Effector memory CD8-positive, alpha-beta T cell (primary cell): Measurements from ENCODE around the gene ABR.
"Not testable (repeated sequence)": the region's sequence is repeated elsewhere in the genome, so short reads cannot be mapped to it uniquely, and the experiment has no call there.

ENCODE experiments used
- ATAC-seq: fragments of 150-1000 bp; cut with Tn5 transposase; replicated peaks from 2 replicates; pipeline ENCODE4 v1.10.0; 2021; ENCODE audit warnings: mild to moderate bottlenecking, moderate library complexity
- DNase-seq, 3 experiments: peaks; one replicate each; pipeline ENCODE4 v3.0.0; 2021
- H3K27ac Mint-ChIP-seq, 2 donors: one replicate each; pipeline ENCODE4 v1.8.0; 2022; ENCODE audit warnings: mild to moderate bottlenecking in 2 of 2, mixed read lengths in 2 of 2, moderate library complexity in 2 of 2
- H3K27me3 Mint-ChIP-seq, 2 donors: one replicate each; pipeline ENCODE4 v1.8.0; 2022; ENCODE audit warnings: mixed read lengths in 2 of 2
- H3K36me3 Mint-ChIP-seq: one replicate; pipeline ENCODE4 v1.8.0; 2022; ENCODE audit warnings: mild to moderate bottlenecking, moderate library complexity, mixed read lengths; ENCODE audit not compliant: insufficient read depth
- H3K4me1 Mint-ChIP-seq, 2 donors: one replicate each; pipeline ENCODE4 v1.8.0; 2022; ENCODE audit warnings: low read depth in 2 of 2, mixed read lengths in 2 of 2
- H3K4me3 Mint-ChIP-seq, 2 donors: one replicate each; pipeline ENCODE4 v1.8.0; 2022; ENCODE audit warnings: mild to moderate bottlenecking in 2 of 2, mixed read lengths in 2 of 2, moderate library complexity in 2 of 2
- H3K9me3 Mint-ChIP-seq, 2 donors: one replicate each; pipeline ENCODE4 v1.8.0; 2022; ENCODE audit warnings: mixed read lengths in 2 of 2

ABR gene

GRCh38 chr17:1109606-1110540 is 69.9 kb downstream of the ABR start:
- Mint-ChIP-seq H3K27ac (peak overlapping the region; percentile 78 to 88), H3K9me3 (no peaks in the 10 kb centered on the region), H3K4me3 (peak overlapping the region; percentile 89), H3K4me1 (peaks cover 34 to 42% of the 10 kb centered on the region in 2 donors), H3K27me3 (no peaks in the 10 kb centered on the region), H3K36me3 (peaks cover 20% of the 10 kb centered on the region)
- peak in 1 of 3 experiments; percentile 41 for DNase-seq
- peak; percentile 43 for ATAC-seq

DNA sequence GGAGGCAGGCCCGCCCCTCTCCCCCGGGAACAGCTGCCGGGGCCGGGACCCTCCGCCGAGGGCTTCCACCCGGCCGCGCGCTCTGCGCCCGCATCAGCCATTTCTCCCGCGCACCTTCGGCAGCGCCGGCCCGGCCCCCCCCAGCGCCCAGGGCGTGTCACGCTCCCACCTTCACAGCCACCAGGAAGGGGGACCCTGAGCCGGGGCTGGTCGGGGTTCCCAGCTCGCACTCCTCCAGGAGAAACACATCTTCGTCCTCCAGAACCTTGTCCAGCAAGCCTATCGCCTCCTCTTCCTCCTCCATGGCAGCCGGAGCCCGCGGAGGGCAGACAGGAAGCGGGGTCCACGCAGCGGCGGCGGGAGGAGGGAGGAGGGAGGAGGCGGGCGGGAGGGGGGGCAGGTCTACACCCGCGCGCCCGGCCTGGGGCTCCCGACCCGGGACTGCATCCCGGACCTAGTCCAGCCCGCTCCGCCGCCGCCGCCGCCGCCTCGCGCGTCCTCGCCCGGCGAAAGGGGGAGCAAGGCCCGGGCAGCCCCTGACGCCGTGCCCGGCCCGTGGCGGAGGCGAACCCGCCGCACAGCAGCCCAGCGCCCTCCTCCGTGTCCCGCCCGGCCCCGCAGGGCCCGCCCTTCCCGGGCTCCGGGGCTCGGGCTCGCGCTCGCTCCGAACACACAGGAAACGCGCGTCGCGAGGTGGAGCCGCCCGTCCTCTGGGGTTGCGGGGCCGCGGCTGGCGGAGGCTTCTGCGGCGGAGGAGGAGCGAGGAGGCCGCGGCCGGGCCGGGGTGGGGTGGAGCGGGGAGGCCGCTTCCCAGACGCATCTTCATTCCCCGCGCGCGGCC is 70.8 kb downstream of the ABR start:
- DNase-seq (peak; percentile 63 to 69 (median 65)), ATAC-seq (peak; percentile 86)
- H3K27ac Mint-ChIP-seq = peak overlapping the region; percentile 78 to 88
- peaks cover 19% of the 10 kb centered on the region for H3K36me3 Mint-ChIP-seq
- peak overlapping the region; percentile 89 for H3K4me3 Mint-ChIP-seq
- H3K4me1 Mint-ChIP-seq = peaks cover 29 to 38% of the 10 kb centered on the region in 2 donors
- no peaks in the 10 kb centered on the region for H3K27me3 Mint-ChIP-seq
- no peaks in the 10 kb centered on the region for H3K9me3 Mint-ChIP-seq

DNA sequence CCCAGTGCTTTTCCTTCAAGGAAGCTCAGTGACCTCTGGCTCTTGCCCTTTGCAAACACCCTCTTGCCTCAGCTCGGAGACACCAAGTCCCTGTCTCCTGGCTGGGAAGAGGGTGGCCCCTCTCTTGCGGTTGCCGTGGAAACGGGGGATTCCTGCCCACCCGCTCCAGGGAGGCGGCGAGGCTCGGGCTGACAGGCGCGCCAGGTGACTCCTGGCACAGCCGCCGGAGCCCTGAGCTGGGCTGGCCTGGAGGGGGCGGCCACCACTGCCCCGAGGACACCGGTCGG is 71.4 kb downstream of the ABR start:
- Mint-ChIP-seq H3K4me1 (peaks cover 29 to 40% of the 10 kb centered on the region in 2 donors), H3K9me3 (no peaks in the 10 kb centered on the region), H3K36me3 (peaks cover 19% of the 10 kb centered on the region), H3K27ac (peak overlapping the region; percentile 83 to 84), H3K4me3 (peak overlapping the region; percentile 89), H3K27me3 (no peaks in the 10 kb centered on the region)
- ATAC-seq = peak; percentile 6
- peak in 1 of 3 experiments; percentile 10 for DNase-seq

DNA sequence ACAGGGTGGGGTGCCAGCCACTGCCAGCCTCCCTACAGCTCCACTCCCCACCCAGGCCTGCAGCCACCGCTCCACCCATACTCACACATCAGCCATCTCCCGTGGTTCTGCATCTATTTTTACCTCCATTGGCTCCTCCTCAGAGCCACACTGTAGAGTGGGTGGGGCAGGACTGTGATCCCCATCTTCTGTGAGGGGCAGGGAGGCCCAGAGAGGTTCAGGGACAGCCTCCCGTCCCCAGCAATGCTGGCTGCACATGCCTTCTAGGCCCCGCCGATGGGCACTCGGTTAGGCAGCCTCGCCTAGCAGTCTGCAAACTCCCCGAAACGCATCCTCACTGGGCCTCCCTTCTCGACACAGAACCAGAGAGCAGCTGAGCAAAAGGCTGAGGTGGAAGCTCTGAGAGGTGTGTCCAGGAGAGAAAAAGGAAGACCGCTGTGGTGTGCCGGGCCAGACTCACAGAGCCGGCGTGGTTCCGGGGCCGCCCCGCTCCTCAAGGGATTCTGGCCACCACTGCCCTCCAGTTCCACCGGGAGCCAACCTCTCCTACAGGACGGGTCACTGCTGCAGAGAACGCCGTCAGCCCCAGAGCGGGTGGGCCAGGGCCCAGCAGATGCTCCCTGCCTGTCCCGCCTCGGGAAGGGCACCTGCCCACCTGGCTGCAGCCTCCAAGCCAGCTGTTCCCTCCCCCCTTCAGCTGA is 71.9 kb downstream of the ABR start:
- H3K4me3 Mint-ChIP-seq = peak overlapping the region; percentile 89
- ATAC-seq (peak; percentile 9), DNase-seq (peak in 1 of 3 experiments; percentile 27)
- H3K27me3 Mint-ChIP-seq = no peaks in the 10 kb centered on the region
- H3K36me3 Mint-ChIP-seq = peaks cover 19% of the 10 kb centered on the region
- H3K27ac Mint-ChIP-seq = peak overlapping the region; percentile 83 to 84
- H3K4me1 Mint-ChIP-seq = peaks cover 29 to 41% of the 10 kb centered on the region in 2 donors
- no peaks in the 10 kb centered on the region for H3K9me3 Mint-ChIP-seq

DNA sequence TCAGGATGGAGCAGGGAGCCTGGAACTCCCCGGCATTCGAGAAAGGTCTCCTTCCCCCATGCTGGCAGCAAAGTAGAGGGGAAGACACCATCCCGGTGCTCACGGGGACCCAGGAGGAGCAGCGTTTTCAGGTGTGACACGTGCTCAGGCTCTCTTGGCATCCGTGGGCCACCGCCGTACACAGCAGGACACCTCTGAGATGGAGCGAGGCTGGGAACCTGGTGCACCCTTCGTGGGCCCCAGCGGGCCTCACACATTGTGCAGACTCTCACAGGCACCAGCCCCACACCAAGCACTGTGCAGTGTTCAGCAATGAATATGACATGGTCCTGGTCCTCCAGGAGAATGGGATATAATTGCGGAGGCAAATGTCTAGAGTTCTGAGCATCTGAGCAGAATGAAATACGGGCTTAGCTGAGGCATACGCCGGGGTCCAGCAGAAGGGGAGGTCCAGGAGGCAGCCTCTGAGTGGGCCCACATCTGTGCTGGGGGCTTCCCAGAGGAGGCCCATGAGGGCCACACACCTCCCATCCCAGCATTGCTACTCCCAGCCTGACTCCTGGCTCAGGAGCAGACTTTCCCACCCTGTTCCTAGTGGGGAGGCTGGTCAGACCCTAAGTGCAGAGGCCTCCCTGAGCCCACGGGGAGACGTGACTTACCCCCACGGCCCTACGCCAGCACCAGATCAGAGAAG is 72.6 kb downstream of the ABR start:
- Mint-ChIP-seq H3K4me3 (peak overlapping the region; percentile 89), H3K4me1 (peaks cover 29 to 41% of the 10 kb centered on the region in 2 donors), H3K27ac (peak overlapping the region; percentile 83 to 84), H3K27me3 (no peaks in the 10 kb centered on the region), H3K36me3 (peaks cover 19% of the 10 kb centered on the region), H3K9me3 (no peaks in the 10 kb centered on the region)
- ATAC-seq = no peak
- DNase-seq = no peak

DNA sequence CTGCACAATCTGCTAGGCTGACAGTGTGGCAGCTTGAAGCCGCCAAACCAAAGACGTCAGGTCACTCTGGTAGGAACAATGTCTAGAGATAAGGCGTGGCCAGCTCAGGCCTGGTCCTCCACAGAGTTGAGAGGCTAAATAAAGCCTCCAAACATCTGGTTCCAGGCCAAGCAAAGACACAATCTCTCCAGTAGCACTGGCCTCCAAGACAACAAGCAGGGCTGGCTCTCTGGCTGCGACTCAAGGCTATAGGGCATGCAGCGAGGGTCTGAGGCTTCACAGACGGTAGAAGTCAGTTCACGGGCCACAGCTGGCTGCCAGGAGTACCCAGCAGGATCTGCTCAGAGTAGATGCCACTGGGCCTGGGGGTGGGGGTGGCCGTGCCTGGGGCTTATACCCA is 75.6 kb downstream of the ABR start:
- H3K9me3 Mint-ChIP-seq = no peaks in the 10 kb centered on the region
- no peak for ATAC-seq

DNA sequence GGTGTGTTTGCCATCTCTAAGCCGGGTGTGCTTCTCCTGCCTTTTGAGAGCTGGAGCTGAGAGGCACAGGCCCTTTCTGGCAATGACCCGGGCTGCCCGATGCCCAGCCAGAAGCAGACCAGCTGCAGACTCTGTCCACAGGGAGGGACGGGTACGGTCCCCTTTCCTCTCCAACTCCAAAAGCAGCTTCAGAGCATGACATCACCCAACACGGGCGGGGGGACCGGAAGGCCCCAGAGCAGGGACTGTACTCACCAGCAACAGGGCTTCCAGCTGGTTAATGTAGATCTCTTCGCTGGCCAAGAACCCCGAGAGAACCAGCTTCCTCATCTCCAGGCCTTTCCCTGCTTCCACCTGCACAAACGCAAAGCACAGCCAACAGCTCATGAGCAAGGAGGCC is 79.4 kb downstream of the ABR start:
- Mint-ChIP-seq H3K27ac (no peak overlapping the region), H3K27me3 (no peaks in the 10 kb centered on the region)

More for the DNA sequence above, 75.6 kb downstream of the ABR start:
- Mint-ChIP-seq H3K4me3 (no peak overlapping the region), H3K36me3 (peaks cover 25% of the 10 kb centered on the region), H3K27ac (no peak overlapping the region), H3K4me1 (peaks cover 17 to 29% of the 10 kb centered on the region in 2 donors), H3K27me3 (no peaks in the 10 kb centered on the region)
- no peak for DNase-seq

DNA sequence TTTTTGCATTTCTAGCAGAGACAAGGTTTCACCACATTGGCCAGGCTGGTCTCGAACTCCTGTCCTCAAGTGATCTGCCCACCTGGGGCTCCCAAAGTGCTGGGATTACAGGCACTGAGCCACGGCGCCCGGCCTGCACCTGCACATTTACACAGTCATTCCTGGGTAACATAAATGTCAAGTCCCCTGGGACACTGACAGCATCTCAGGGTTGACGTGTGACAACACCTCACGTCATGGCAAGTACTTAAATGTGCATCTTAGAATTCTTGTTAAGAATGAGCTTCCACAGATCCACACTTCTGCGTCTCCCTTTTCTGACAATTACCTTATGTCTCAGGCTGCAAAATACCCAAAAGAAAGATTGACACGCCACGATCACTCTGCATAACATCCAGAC is 80.5 kb downstream of the ABR start:
- H3K4me1 Mint-ChIP-seq = peaks cover 19 to 24% of the 10 kb centered on the region in 2 donors
- peaks cover 27% of the 10 kb centered on the region for H3K36me3 Mint-ChIP-seq
- no peaks in the 10 kb centered on the region for H3K27me3 Mint-ChIP-seq
- peak overlapping the region in 1 of 2 donors; percentile 29 for H3K4me3 Mint-ChIP-seq
- H3K9me3 Mint-ChIP-seq = no peaks in the 10 kb centered on the region
- no peak overlapping the region for H3K27ac Mint-ChIP-seq
- ATAC-seq (no peak), DNase-seq (no peak)

More for the DNA sequence above, 79.4 kb downstream of the ABR start:
- no peak for DNase-seq
- H3K4me1 Mint-ChIP-seq = peaks cover 16 to 21% of the 10 kb centered on the region in 2 donors
- H3K36me3 Mint-ChIP-seq = peaks cover 26% of the 10 kb centered on the region
- ATAC-seq = no peak
- H3K9me3 Mint-ChIP-seq = no peaks in the 10 kb centered on the region
- H3K4me3 Mint-ChIP-seq = no peak overlapping the region

- peak overlapping the region in 1 of 2 donors; percentile 77 for H3K27ac Mint-ChIP-seq
- not testable (repeated sequence) for H3K27me3 Mint-ChIP-seq, H3K9me3 Mint-ChIP-seq, DNase-seq, H3K4me3 Mint-ChIP-seq
- peak; percentile 29 for ATAC-seq
- peaks cover 31% of the 10 kb centered on the region for H3K36me3 Mint-ChIP-seq
- peaks cover 16 to 29% of the 10 kb centered on the region in 2 donors for H3K4me1 Mint-ChIP-seq
Observed at GRCh38 chr17:1097972-1098744, 81.6 kb downstream of the ABR start.

DNA sequence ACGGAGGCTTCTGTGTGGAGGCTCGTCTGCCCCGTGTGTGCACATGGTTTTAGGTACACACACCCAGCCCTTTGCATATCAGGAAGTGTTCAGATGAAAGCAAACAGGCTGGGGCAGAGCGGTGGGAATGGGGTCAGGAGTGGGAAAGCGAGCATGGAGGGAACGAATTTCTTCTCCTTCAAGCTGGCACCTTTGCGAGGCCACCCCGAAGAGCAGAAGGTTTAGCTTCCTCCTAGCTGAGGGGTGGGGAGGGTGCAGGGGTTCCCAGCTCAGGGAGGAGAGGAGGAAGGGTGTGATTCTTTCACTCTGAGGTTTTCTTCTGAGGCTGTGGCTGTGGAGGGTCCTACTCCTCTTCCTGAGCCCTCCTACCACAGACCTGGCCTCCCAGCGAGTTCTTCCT is 83.6 kb downstream of the ABR start:
- H3K27ac Mint-ChIP-seq = peak overlapping the region; percentile 77 to 87
- peak overlapping the region in 1 of 2 donors; percentile 8 for H3K4me3 Mint-ChIP-seq
- H3K4me1 Mint-ChIP-seq = peaks cover 18 to 29% of the 10 kb centered on the region in 2 donors
- H3K36me3 Mint-ChIP-seq = peaks cover 31% of the 10 kb centered on the region
- no peaks in the 10 kb centered on the region for H3K9me3 Mint-ChIP-seq
- DNase-seq = no peak
- no peak for ATAC-seq
- no peaks in the 10 kb centered on the region for H3K27me3 Mint-ChIP-seq

GRCh38 chr17:1095853-1096173 is 84.0 kb downstream of the ABR start:
- Mint-ChIP-seq H3K9me3 (no peaks in the 10 kb centered on the region), H3K4me1 (peaks cover 18 to 29% of the 10 kb centered on the region in 2 donors), H3K4me3 (no peak overlapping the region), H3K36me3 (peaks cover 31% of the 10 kb centered on the region), H3K27me3 (no peaks in the 10 kb centered on the region), H3K27ac (peak overlapping the region in 1 of 2 donors; percentile 87)
- ATAC-seq (no peak), DNase-seq (no peak)
